Measurements from ENCODE around the gene ZMIZ1. TPM values are rescaled to one million over a fixed set of nuclear protein-coding genes. Genes with fewer than 3 reads are reported as not detected.

The ZMIZ1 gene
- total RNA-seq, 1 experiment from 2014 or later, result 23.5 TPM

GRCh38 chr10:79252971-79253370, 184.2 kb downstream of the ZMIZ1 start:
- no peak overlapping the region for H3K4me3 Mint-ChIP-seq (ENCODE audit: low read depth, unreplicated experiment)
- H3K27me3 Mint-ChIP-seq (ENCODE audit: unreplicated experiment), result no peaks in the 10 kb centered on the region
- CTCF ChIA-PET, result no interaction called here
- DNase-seq, result no peak
- intact Hi-C loops (cut with micrococcal nuclease; ENCODE audit: unreplicated experiment), result no loop called here
- no TSS peak for BruUV-seq (replicated peaks)
- no peak overlapping the region for H3K27ac Mint-ChIP-seq (ENCODE audit: unreplicated experiment)
- H3K9me3 Mint-ChIP-seq (ENCODE audit: low read depth, unreplicated experiment), result no peaks in the 10 kb centered on the region
- peaks cover 1% of the 10 kb centered on the region for H3K36me3 Mint-ChIP-seq (ENCODE audit: insufficient read depth, unreplicated experiment)
- TF ChIP-seq CTCF (IDR thresholded peaks at IDR 0.05; ENCODE audit: unreplicated experiment), result no peak
- H3K4me1 Mint-ChIP-seq (ENCODE audit: low read depth, unreplicated experiment), result no peaks in the 10 kb centered on the region

GRCh38 chr10:79253704-79254103, 184.9 kb downstream of the ZMIZ1 start:
- Mint-ChIP-seq H3K27me3 (ENCODE audit: unreplicated experiment) (no peaks in the 10 kb centered on the region), H3K4me3 (ENCODE audit: low read depth, unreplicated experiment) (no peak overlapping the region), H3K4me1 (ENCODE audit: low read depth, unreplicated experiment) (no peaks in the 10 kb centered on the region), H3K27ac (ENCODE audit: unreplicated experiment) (no peak overlapping the region), H3K36me3 (ENCODE audit: insufficient read depth, unreplicated experiment) (no peaks in the 10 kb centered on the region), H3K9me3 (ENCODE audit: low read depth, unreplicated experiment) (no peaks in the 10 kb centered on the region)
- CTCF ChIA-PET, result interaction anchor here (0.6 kb wide), 1 partner anchor 26 kb away, joined by 5 read pairs; no protein-coding TSS in a partner anchor
- no TSS peak for BruUV-seq (replicated peaks)
- DNase-seq, result no peak
- TF ChIP-seq CTCF (IDR thresholded peaks at IDR 0.05; ENCODE audit: unreplicated experiment), result no peak
- intact Hi-C loops (cut with micrococcal nuclease; ENCODE audit: unreplicated experiment), result no loop called here

GRCh38 chr10:79254333-79255006, 185.7 kb downstream of the ZMIZ1 start:
- no peak for DNase-seq
- Mint-ChIP-seq H3K27ac (ENCODE audit: unreplicated experiment) (no peak overlapping the region), H3K4me1 (ENCODE audit: low read depth, unreplicated experiment) (no peaks in the 10 kb centered on the region), H3K27me3 (ENCODE audit: unreplicated experiment) (no peaks in the 10 kb centered on the region), H3K4me3 (ENCODE audit: low read depth, unreplicated experiment) (no peak overlapping the region), H3K9me3 (ENCODE audit: low read depth, unreplicated experiment) (no peaks in the 10 kb centered on the region), H3K36me3 (ENCODE audit: insufficient read depth, unreplicated experiment) (no peaks in the 10 kb centered on the region)
- no peak for TF ChIP-seq CTCF (IDR thresholded peaks at IDR 0.05; ENCODE audit: unreplicated experiment)
- BruUV-seq (replicated peaks), result no TSS peak
- intact Hi-C loops (cut with micrococcal nuclease; ENCODE audit: unreplicated experiment), result no loop called here
- CTCF ChIA-PET, result interaction anchor here (0.6 kb wide), 1 partner anchor 26 kb away, joined by 5 read pairs; no protein-coding TSS in a partner anchor

GRCh38 chr10:79255007-79255507, 186.3 kb downstream of the ZMIZ1 start:
- no peak for TF ChIP-seq CTCF (IDR thresholded peaks at IDR 0.05; ENCODE audit: unreplicated experiment)
- Mint-ChIP-seq H3K36me3 (ENCODE audit: insufficient read depth, unreplicated experiment) (no peaks in the 10 kb centered on the region), H3K27ac (ENCODE audit: unreplicated experiment) (no peak overlapping the region), H3K4me3 (ENCODE audit: low read depth, unreplicated experiment) (no peak overlapping the region), H3K27me3 (ENCODE audit: unreplicated experiment) (no peaks in the 10 kb centered on the region), H3K4me1 (ENCODE audit: low read depth, unreplicated experiment) (no peaks in the 10 kb centered on the region), H3K9me3 (ENCODE audit: low read depth, unreplicated experiment) (no peaks in the 10 kb centered on the region)
- DNase-seq, result no peak
- no TSS peak for BruUV-seq (replicated peaks)
- intact Hi-C loops (cut with micrococcal nuclease; ENCODE audit: unreplicated experiment), result no loop called here
- CTCF ChIA-PET, result interaction anchor here (0.7 kb wide), 1 partner anchor 22 kb away, joined by 3 read pairs; no protein-coding TSS in a partner anchor

Data from Calu3 (cell line).